Mesendoderm (in vitro differentiated cells): ENCODE measurements around the gene BCAS2.

Source experiments
- DNase-seq: peaks from one replicate; pipeline ENCODE4 v3.0.0; 2013
- H2AK5ac ChIP-seq: 2 replicates; pipeline ENCODE4 v1.6.1; 2013; ENCODE audit warnings: low read length, inconsistent platforms
- H2BK120ac ChIP-seq: 2 replicates; pipeline ENCODE4 v1.6.1; 2013; ENCODE audit warnings: low read depth, mild to moderate bottlenecking, low read length, moderate library complexity, mixed read lengths
- H2BK15ac ChIP-seq: replicated peaks from 2 replicates; pipeline ENCODE4 v1.6.1; 2013; ENCODE audit warnings: low read depth, mild to moderate bottlenecking, moderate library complexity
- H2BK5ac ChIP-seq: 2 replicates; pipeline ENCODE4 v1.6.1; 2013; ENCODE audit warnings: low read length, inconsistent platforms
- H3K18ac ChIP-seq: 2 replicates; pipeline ENCODE4 v1.6.1; 2013; ENCODE audit warnings: mild to moderate bottlenecking, low read length, mixed read lengths
- H3K23ac ChIP-seq: one replicate; pipeline ENCODE4 v1.6.1; 2013; ENCODE audit warnings: low read length
- H3K27ac ChIP-seq: 2 replicates; pipeline ENCODE4 v1.5.1; 2013; ENCODE audit warnings: low read depth, mild to moderate bottlenecking, inconsistent platforms, low read length, moderate library complexity
- H3K27me3 ChIP-seq: 2 replicates; pipeline ENCODE4 v1.6.1; 2013; ENCODE audit warnings: low read length, control low read depth, mild to moderate bottlenecking, inconsistent platforms; ENCODE audit not compliant: insufficient read depth, poor library complexity
- H3K36me3 ChIP-seq: 2 replicates; pipeline ENCODE4 v1.6.1; 2013; ENCODE audit warnings: low read length, inconsistent platforms; ENCODE audit not compliant: control insufficient read depth, insufficient read depth
- H3K4ac ChIP-seq: one replicate; pipeline ENCODE4 v1.6.1; 2013; ENCODE audit warnings: low read depth, mild to moderate bottlenecking, low read length, moderate library complexity
- H3K4me1 ChIP-seq: 2 replicates; pipeline ENCODE4 v1.6.1; 2013; ENCODE audit warnings: low read depth, low read length, inconsistent platforms; ENCODE audit not compliant: control insufficient read depth
- H3K4me2 ChIP-seq: 2 replicates; pipeline ENCODE4 v1.6.1; 2013; ENCODE audit warnings: low read length
- H3K4me3 ChIP-seq: 2 replicates; pipeline ENCODE4 v1.5.1; 2013; ENCODE audit warnings: mild to moderate bottlenecking, low read length
- H3K56ac ChIP-seq: one replicate; pipeline ENCODE4 v1.6.1; 2013; ENCODE audit warnings: low read length
- H3K79me1 ChIP-seq: 2 replicates; pipeline ENCODE4 v1.6.1; 2013; ENCODE audit warnings: low read length, inconsistent platforms
- H3K79me2 ChIP-seq: 2 replicates; pipeline ENCODE4 v1.6.1; 2013; ENCODE audit warnings: mild to moderate bottlenecking, low read length; ENCODE audit not compliant: control insufficient read depth, insufficient read depth
- H3K9ac ChIP-seq: 2 replicates; pipeline ENCODE4 v1.6.1; 2013; ENCODE audit warnings: low read length, inconsistent platforms
- H4K5ac ChIP-seq: one replicate; pipeline ENCODE4 v1.6.1; 2013; ENCODE audit warnings: low read length
- H4K8ac ChIP-seq: one replicate; pipeline ENCODE4 v1.6.1; 2013; ENCODE audit warnings: low read depth, mild to moderate bottlenecking, control low read depth, low read length, moderate library complexity
- WGBS: extraction: QIAGEN DNeasy Blood & Tissue Kit; methylation state at CpG from one replicate; pipeline ENCODE4 v1.1.7; 2013; ENCODE audit warnings: low lambda C conversion rate, missing lambda C conversion rate; ENCODE audit not compliant: insufficient coverage; ENCODE audit errors: extremely low coverage; 5-methylcytosine and 5-hydroxymethylcytosine counted together

The BCAS2 gene

GRCh38 chr1:114610546-114611245 lies 29.3 kb upstream of the BCAS2 start:
- Histone ChIP-seq H4K8ac (no peak overlapping the region), H3K27ac (no peak overlapping the region), H3K23ac (no peak overlapping the region), H2BK5ac (no peak overlapping the region), H3K4ac (no peak overlapping the region), H3K4me2 (no peak overlapping the region), H3K4me1 (no peaks in the 10 kb centered on the region), H3K79me1 (no peaks in the 10 kb centered on the region), H3K9ac (no peak overlapping the region), H4K5ac (no peak overlapping the region), H3K4me3 (no peak overlapping the region), H3K36me3 (no peaks in the 10 kb centered on the region), H2BK120ac (no peak overlapping the region), H2AK5ac (no peak overlapping the region), H3K27me3 (no peaks in the 10 kb centered on the region), H2BK15ac (no peak overlapping the region), H3K18ac (no peak overlapping the region), H3K56ac (no peak overlapping the region), H3K79me2 (no peaks in the 10 kb centered on the region)
- no CpG with 5 or more reads among the region's 9 CpGs for WGBS
- no peak for DNase-seq

DNA sequence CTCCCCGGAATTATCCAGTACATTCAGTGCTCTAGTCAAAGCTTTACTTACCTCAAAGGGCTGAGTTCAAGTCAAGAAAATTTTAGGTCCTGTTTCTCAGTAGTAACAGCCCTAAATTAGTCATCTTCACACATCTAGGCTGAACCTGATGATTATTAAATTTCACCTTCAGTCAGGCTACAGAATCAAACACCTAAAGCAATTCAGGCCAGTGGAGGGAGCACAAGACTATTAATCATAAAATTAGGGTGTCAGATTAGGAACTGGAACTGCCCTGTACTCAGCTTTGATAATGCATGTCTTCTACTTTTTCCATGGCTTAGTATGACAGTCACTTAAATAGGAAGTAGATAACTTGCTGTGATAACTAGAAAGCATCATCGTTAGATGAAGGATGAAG lies 28.4 kb upstream of the BCAS2 start:
- no peaks in the 10 kb centered on the region for H3K27me3 ChIP-seq
- H2BK15ac ChIP-seq, result no peak overlapping the region
- no peak overlapping the region for H3K9ac ChIP-seq
- H3K4me1 ChIP-seq, result no peaks in the 10 kb centered on the region
- H3K56ac ChIP-seq, result no peak overlapping the region
- no peak overlapping the region for H3K27ac ChIP-seq
- no peak overlapping the region for H3K4me3 ChIP-seq
- H2BK120ac ChIP-seq, result no peak overlapping the region
- no peaks in the 10 kb centered on the region for H3K79me1 ChIP-seq
- no peak overlapping the region for H3K4ac ChIP-seq
- no CpG with 5 or more reads among the region's 2 CpGs for WGBS
- H3K18ac ChIP-seq, result no peak overlapping the region
- H4K8ac ChIP-seq, result no peak overlapping the region
- H4K5ac ChIP-seq, result no peak overlapping the region
- H2BK5ac ChIP-seq, result no peak overlapping the region
- no peaks in the 10 kb centered on the region for H3K79me2 ChIP-seq
- H3K23ac ChIP-seq, result no peak overlapping the region
- DNase-seq, result no peak
- H3K4me2 ChIP-seq, result no peak overlapping the region
- no peaks in the 10 kb centered on the region for H3K36me3 ChIP-seq
- no peak overlapping the region for H2AK5ac ChIP-seq

DNA sequence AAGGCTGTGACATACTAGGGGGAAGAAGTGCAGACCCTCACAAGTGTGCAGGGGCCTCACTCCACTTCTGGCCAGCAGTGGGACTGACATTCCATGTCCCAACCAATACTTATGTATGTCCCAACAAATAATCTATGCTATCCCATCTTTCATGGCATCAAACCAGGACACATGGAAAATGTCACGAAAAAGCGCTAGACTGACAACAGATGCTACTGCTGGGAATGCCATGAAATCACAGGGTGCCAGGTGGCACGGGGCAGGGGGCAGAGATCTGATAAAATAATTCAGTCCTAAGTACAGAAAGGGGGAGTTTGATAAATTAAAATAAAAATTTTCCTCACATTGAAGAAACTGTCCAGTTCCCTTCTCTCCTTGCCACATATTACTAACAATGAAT lies 27.6 kb upstream of the BCAS2 start:
- Histone ChIP-seq H2BK5ac (no peak overlapping the region), H3K4me2 (no peak overlapping the region), H2BK15ac (no peak overlapping the region), H3K79me2 (no peaks in the 10 kb centered on the region), H3K18ac (no peak overlapping the region), H2AK5ac (no peak overlapping the region), H3K23ac (no peak overlapping the region), H3K36me3 (no peaks in the 10 kb centered on the region), H3K9ac (no peak overlapping the region), H3K79me1 (no peaks in the 10 kb centered on the region), H4K8ac (no peak overlapping the region), H2BK120ac (no peak overlapping the region), H3K4ac (no peak overlapping the region), H3K27ac (no peak overlapping the region), H3K56ac (no peak overlapping the region), H3K27me3 (no peaks in the 10 kb centered on the region), H3K4me1 (no peaks in the 10 kb centered on the region), H4K5ac (no peak overlapping the region), H3K4me3 (no peak overlapping the region)
- no peak for DNase-seq
- WGBS, result no CpG with 5 or more reads among the region's 3 CpGs

DNA sequence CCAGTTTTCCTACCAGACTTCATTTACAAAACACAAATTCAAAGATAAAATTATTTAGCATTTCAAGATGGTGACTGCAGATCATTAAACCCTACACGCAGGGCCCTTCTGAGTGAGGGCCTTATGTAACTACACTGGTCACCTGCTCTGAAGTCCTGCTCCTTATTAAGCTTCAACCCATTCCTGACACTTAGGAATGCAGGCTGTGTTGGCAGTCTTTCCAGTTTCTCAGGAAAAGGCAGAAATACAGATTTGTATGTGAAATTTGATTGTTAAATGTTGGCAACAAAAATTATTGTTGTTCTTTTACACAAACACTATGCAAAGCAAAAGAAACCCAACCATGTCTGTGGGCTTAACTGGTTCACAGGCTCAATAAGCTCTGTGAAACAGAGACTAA lies 25.8 kb upstream of the BCAS2 start:
- H3K27me3 ChIP-seq, result no peaks in the 10 kb centered on the region
- no peak overlapping the region for H3K23ac ChIP-seq
- no peak overlapping the region for H3K27ac ChIP-seq
- H2AK5ac ChIP-seq, result no peak overlapping the region
- no peak overlapping the region for H2BK120ac ChIP-seq
- no peak for DNase-seq
- no peaks in the 10 kb centered on the region for H3K36me3 ChIP-seq
- no peak overlapping the region for H3K4ac ChIP-seq
- WGBS, result no CpG with 5 or more reads among the region's 1 CpG
- H4K5ac ChIP-seq, result no peak overlapping the region
- no peak overlapping the region for H2BK5ac ChIP-seq
- H2BK15ac ChIP-seq, result no peak overlapping the region
- H3K4me3 ChIP-seq, result no peak overlapping the region
- no peaks in the 10 kb centered on the region for H3K4me1 ChIP-seq
- no peak overlapping the region for H3K9ac ChIP-seq
- H3K79me1 ChIP-seq, result no peaks in the 10 kb centered on the region
- H3K4me2 ChIP-seq, result no peak overlapping the region
- no peak overlapping the region for H4K8ac ChIP-seq
- H3K56ac ChIP-seq, result no peak overlapping the region
- H3K18ac ChIP-seq, result no peak overlapping the region
- no peaks in the 10 kb centered on the region for H3K79me2 ChIP-seq

- H3K4me3 ChIP-seq, result no peak overlapping the region
- H2BK15ac ChIP-seq, result no peak overlapping the region
- DNase-seq, result no peak
- no peak overlapping the region for H3K27ac ChIP-seq
- H3K79me2 ChIP-seq, result no peaks in the 10 kb centered on the region
- H2BK120ac ChIP-seq, result no peak overlapping the region
- H2AK5ac ChIP-seq, result no peak overlapping the region
- H3K4me2 ChIP-seq, result no peak overlapping the region
- no peak overlapping the region for H3K23ac ChIP-seq
- H4K8ac ChIP-seq, result no peak overlapping the region
- no peak overlapping the region for H3K56ac ChIP-seq
- no peaks in the 10 kb centered on the region for H3K36me3 ChIP-seq
- no peaks in the 10 kb centered on the region for H3K79me1 ChIP-seq
- H3K4ac ChIP-seq, result no peak overlapping the region
- no peaks in the 10 kb centered on the region for H3K4me1 ChIP-seq
- H3K27me3 ChIP-seq, result no peaks in the 10 kb centered on the region
- H3K18ac ChIP-seq, result no peak overlapping the region
- H2BK5ac ChIP-seq, result no peak overlapping the region
- H3K9ac ChIP-seq, result no peak overlapping the region
- no CpG with 5 or more reads among the region's 1 CpG for WGBS
- no peak overlapping the region for H4K5ac ChIP-seq
Measured at GRCh38 chr1:114597949-114598348, 16.5 kb upstream of the BCAS2 start.

- H3K4ac ChIP-seq, result no peak overlapping the region
- H3K27ac ChIP-seq, result no peak overlapping the region
- H4K5ac ChIP-seq, result no peak overlapping the region
Measured at GRCh38 chr1:114595602-114596001, 14.2 kb upstream of the BCAS2 start.

More at GRCh38 chr1:114595602-114596001, 14.2 kb upstream of the BCAS2 start:
- Histone ChIP-seq H3K18ac (no peak overlapping the region), H3K23ac (no peak overlapping the region), H3K79me1 (no peaks in the 10 kb centered on the region), H3K27me3 (no peaks in the 10 kb centered on the region), H3K79me2 (no peaks in the 10 kb centered on the region), H3K4me2 (no peak overlapping the region), H2BK5ac (no peak overlapping the region), H3K9ac (no peak overlapping the region), H3K4me1 (no peaks in the 10 kb centered on the region), H2AK5ac (no peak overlapping the region), H2BK120ac (no peak overlapping the region), H3K4me3 (no peak overlapping the region), H3K36me3 (no peaks in the 10 kb centered on the region), H3K56ac (no peak overlapping the region), H2BK15ac (no peak overlapping the region), H4K8ac (no peak overlapping the region)
- no peak for DNase-seq
